Mesothelial cell of epicardium (in vitro differentiated cells): ENCODE data around the gene TXNDC16. TPM values are rescaled to one million over a fixed set of nuclear protein-coding genes. Genes with fewer than 3 reads are reported as not detected.

Source experiments
- DNase-seq, 2 experiments: peaks; one replicate each; pipeline ENCODE4 v3.0.0; 2021; ENCODE audit warnings: low spot score in 2 of 2; ENCODE audit not compliant: unreplicated experiment in 2 of 2
- H3K27ac Mint-ChIP-seq: 2 replicates; pipeline ENCODE4 v1.8.0; 2021; ENCODE audit warnings: mixed read lengths
- H3K27me3 Mint-ChIP-seq: 2 replicates; pipeline ENCODE4 v1.8.0; 2021; ENCODE audit warnings: low read depth, mixed read lengths
- H3K36me3 Mint-ChIP-seq: 2 replicates; pipeline ENCODE4 v1.8.0; 2021; ENCODE audit warnings: mixed read lengths
- H3K4me1 Mint-ChIP-seq: 2 replicates; pipeline ENCODE4 v1.8.0; 2021; ENCODE audit warnings: mixed read lengths
- H3K4me3 Mint-ChIP-seq: 2 replicates; pipeline ENCODE4 v1.8.0; 2021; ENCODE audit warnings: mild to moderate bottlenecking, moderate library complexity, mixed read lengths
- H3K9me3 Mint-ChIP-seq: 2 replicates; pipeline ENCODE4 v1.8.0; 2021; ENCODE audit warnings: mixed read lengths
- CTCF ChIP-seq: fragments of 200-600 bp; sonication (generic); IDR thresholded peaks from one replicate; pipeline ENCODE4 v1.5.0; 2021; ENCODE audit warnings: antibody characterized with exemption; ENCODE audit not compliant: unreplicated experiment
- total RNA-seq: library from RNA; stranded (reverse); gene quantifications from 3 replicates; pipeline ENCODE4 v1.2.1, GENCODE V29; 2021

TXNDC16 gene
- total RNA-seq, 1 donor from 2014 or later = 12.7 TPM

- no peak overlapping the region for H3K4me3 Mint-ChIP-seq
- H3K36me3 Mint-ChIP-seq = peaks cover 30% of the 10 kb centered on the region
- no peak overlapping the region for H3K27ac Mint-ChIP-seq
- no peak for DNase-seq
- peaks cover 17% of the 10 kb centered on the region for H3K9me3 Mint-ChIP-seq
- no peak for TF ChIP-seq CTCF
- no peaks in the 10 kb centered on the region for H3K27me3 Mint-ChIP-seq
- H3K4me1 Mint-ChIP-seq = no peaks in the 10 kb centered on the region
These were observed 90.6 kb downstream of the TXNDC16 start for GRCh38 chr14:52461721-52462120.

- Mint-ChIP-seq H3K36me3 (peaks cover 25% of the 10 kb centered on the region), H3K9me3 (peaks cover 17% of the 10 kb centered on the region), H3K4me3 (no peak overlapping the region), H3K4me1 (peaks cover 11% of the 10 kb centered on the region), H3K27me3 (no peaks in the 10 kb centered on the region), H3K27ac (no peak overlapping the region)
- DNase-seq = no peak
- no peak for TF ChIP-seq CTCF
These were observed 93.6 kb downstream of the TXNDC16 start for GRCh38 chr14:52458721-52459085.

DNA sequence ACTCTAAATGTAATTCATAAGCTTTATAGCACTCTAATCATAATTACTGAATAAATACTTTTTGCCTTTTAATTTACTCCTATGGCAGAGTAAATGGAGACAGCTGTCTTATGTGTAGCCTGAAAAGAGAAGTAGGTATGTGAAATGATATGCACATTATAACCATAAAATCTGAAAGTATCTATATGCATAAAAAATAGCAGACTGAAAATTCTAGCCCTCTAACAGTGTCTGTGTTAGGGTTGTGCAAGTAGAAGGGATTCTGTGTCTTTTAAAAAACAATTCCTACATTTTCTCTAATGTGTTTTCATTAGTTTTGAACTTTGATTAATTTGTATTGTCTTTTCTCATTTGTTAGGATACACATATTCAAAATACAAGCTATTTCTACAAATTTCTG lies 94.9 kb downstream of the TXNDC16 start:
- Mint-ChIP-seq H3K4me1 (peaks cover 11% of the 10 kb centered on the region), H3K27me3 (no peaks in the 10 kb centered on the region), H3K27ac (no peak overlapping the region), H3K9me3 (peaks cover 21% of the 10 kb centered on the region), H3K36me3 (peaks cover 29% of the 10 kb centered on the region), H3K4me3 (no peak overlapping the region)
- no peak for TF ChIP-seq CTCF
- DNase-seq = no peak

DNA sequence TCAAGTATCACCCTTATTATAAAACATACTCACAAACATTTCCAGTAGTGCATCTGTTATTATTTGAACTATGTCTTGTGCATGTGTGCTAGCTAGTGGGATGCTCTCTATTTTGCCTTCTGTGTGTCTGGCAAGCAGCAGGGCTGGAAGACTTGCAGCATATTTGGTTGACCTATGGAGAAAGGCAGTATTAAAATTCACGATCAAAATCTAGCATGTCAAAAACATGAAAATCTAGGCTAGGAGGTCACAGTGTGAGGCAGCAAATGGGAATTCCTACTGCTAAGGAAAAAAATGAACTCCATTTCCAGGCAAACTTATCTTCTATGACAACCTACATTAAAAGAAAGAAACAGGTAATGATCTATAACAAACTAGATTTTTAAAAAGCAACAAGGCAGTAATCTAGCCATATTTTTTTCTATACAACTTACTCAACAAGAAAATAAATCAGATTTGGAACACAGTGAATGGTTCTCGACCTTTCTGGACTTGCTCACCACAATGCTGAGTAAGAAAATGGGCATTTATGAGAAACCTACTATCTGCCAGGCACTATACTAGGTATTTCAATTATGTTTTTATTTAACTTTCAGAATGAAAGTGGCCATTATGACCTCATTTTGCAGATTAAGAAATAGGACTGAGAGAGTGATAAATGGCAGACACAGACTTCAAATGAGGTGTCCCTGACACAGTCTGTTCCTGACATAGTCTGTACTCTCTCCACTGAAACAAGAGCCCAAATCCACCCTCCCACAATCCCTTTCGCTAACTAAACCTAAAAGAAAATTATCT lies 96.8 kb downstream of the TXNDC16 start:
- Mint-ChIP-seq H3K27ac (no peak overlapping the region), H3K4me1 (peaks cover 11% of the 10 kb centered on the region), H3K4me3 (no peak overlapping the region), H3K9me3 (peaks cover 28% of the 10 kb centered on the region), H3K27me3 (no peaks in the 10 kb centered on the region), H3K36me3 (peaks cover 41% of the 10 kb centered on the region)
- no peak for DNase-seq
- no peak for TF ChIP-seq CTCF

- Mint-ChIP-seq H3K36me3 (peaks cover 51% of the 10 kb centered on the region), H3K4me3 (no peak overlapping the region), H3K27ac (no peak overlapping the region), H3K9me3 (peaks cover 40% of the 10 kb centered on the region), H3K27me3 (no peaks in the 10 kb centered on the region), H3K4me1 (no peaks in the 10 kb centered on the region)
- TF ChIP-seq CTCF = no peak
- DNase-seq = no peak
These were observed 105.1 kb downstream of the TXNDC16 start for GRCh38 chr14:52447236-52447635.
